HEK293 (cell line): ENCODE measurements around the gene ADAM19.

Experiments used
- KLF10 ChIP-seq: fragments of 450-650 bp; IDR thresholded peaks from 2 replicates; pipeline ENCODE4 v1.5.1; 2018; ENCODE audit warnings: missing biosample characterization, mild to moderate bottlenecking, missing genetic modification characterization
- KLF16 ChIP-seq: fragments of 450-650 bp; formaldehyde crosslinking; IDR thresholded peaks from 2 replicates; pipeline ENCODE4 v1.5.1; 2017; ENCODE audit warnings: missing biosample characterization, missing genetic modification characterization
- ZNF133 ChIP-seq: fragments of 450-650 bp; formaldehyde crosslinking; IDR thresholded peaks from 2 replicates; pipeline ENCODE4 v1.5.1; 2016; ENCODE audit warnings: missing biosample characterization, missing genetic modification characterization
- ZNF138 ChIP-seq: fragments of 450-650 bp; formaldehyde crosslinking; IDR thresholded peaks from 2 replicates; pipeline ENCODE4 v1.5.1; 2016; ENCODE audit warnings: missing biosample characterization, missing genetic modification characterization, borderline replicate concordance
- ZNF561 ChIP-seq: fragments of 450-650 bp; IDR thresholded peaks from 2 replicates; pipeline ENCODE4 v1.5.1; 2018; ENCODE audit warnings: missing biosample characterization, missing genetic modification characterization, borderline replicate concordance
- TF ChIP-seq, protein P1 (sequence below): fragments of 450-650 bp; formaldehyde crosslinking; IDR thresholded peaks from 2 replicates; pipeline ENCODE4 v1.5.1; 2016; ENCODE audit warnings: missing biosample characterization, missing genetic modification characterization
- TF ChIP-seq, protein P2 (sequence below): fragments of 450-650 bp; formaldehyde crosslinking; IDR thresholded peaks from 2 replicates; pipeline ENCODE4 v1.5.1; 2017; ENCODE audit warnings: missing biosample characterization, missing genetic modification characterization
- TF ChIP-seq, protein P3 (sequence below): sonication (generic); formaldehyde crosslinking; IDR thresholded peaks from 2 replicates; pipeline ENCODE4 v1.8.1; 2022; ENCODE audit warnings: mild to moderate bottlenecking, moderate library complexity, missing genetic modification reagents

DNA sequence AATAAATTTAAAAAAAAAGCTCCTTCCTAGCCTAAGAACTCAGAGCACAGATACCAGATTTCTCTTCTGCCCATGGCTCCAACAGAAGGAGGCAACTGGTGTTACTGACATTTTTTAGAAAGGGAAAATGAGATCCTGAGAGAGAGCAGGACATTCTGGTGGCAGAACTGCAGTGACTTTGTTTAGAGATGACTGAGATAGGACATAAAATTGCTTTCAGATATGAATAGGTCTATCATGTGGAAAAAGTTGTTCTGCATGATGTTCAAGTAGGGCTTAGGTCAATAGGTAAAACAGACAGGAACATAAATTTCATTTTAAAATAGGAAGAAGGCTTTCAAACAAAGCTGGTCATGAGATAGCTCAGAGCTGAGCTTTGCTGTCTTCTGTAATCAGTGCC lies 66.0 kb downstream of the ADAM19 start:
- TF ChIP-seq, protein P1, sequence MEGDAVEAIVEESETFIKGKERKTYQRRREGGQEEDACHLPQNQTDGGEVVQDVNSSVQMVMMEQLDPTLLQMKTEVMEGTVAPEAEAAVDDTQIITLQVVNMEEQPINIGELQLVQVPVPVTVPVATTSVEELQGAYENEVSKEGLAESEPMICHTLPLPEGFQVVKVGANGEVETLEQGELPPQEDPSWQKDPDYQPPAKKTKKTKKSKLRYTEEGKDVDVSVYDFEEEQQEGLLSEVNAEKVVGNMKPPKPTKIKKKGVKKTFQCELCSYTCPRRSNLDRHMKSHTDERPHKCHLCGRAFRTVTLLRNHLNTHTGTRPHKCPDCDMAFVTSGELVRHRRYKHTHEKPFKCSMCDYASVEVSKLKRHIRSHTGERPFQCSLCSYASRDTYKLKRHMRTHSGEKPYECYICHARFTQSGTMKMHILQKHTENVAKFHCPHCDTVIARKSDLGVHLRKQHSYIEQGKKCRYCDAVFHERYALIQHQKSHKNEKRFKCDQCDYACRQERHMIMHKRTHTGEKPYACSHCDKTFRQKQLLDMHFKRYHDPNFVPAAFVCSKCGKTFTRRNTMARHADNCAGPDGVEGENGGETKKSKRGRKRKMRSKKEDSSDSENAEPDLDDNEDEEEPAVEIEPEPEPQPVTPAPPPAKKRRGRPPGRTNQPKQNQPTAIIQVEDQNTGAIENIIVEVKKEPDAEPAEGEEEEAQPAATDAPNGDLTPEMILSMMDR (tag by site-specific recombination), result no peak
- TF ChIP-seq ZNF561 (tag by site-specific recombination), result no peak
- TF ChIP-seq, protein P2, sequence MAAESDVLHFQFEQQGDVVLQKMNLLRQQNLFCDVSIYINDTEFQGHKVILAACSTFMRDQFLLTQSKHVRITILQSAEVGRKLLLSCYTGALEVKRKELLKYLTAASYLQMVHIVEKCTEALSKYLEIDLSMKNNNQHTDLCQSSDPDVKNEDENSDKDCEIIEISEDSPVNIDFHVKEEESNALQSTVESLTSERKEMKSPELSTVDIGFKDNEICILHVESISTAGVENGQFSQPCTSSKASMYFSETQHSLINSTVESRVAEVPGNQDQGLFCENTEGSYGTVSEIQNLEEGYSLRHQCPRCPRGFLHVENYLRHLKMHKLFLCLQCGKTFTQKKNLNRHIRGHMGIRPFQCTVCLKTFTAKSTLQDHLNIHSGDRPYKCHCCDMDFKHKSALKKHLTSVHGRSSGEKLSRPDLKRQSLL (tag by site-specific recombination), result no peak
- TF ChIP-seq KLF10 (tag by site-specific recombination), result no peak
- TF ChIP-seq KLF16, result no peak
- no peak for TF ChIP-seq ZNF133 (tag by site-specific recombination)
- TF ChIP-seq, protein P3, sequence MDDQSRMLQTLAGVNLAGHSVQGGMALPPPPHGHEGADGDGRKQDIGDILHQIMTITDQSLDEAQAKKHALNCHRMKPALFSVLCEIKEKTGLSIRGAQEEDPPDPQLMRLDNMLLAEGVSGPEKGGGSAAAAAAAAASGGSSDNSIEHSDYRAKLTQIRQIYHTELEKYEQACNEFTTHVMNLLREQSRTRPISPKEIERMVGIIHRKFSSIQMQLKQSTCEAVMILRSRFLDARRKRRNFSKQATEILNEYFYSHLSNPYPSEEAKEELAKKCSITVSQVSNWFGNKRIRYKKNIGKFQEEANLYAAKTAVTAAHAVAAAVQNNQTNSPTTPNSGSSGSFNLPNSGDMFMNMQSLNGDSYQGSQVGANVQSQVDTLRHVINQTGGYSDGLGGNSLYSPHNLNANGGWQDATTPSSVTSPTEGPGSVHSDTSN, result no peak
- no peak for TF ChIP-seq ZNF138
